Keratinocyte (primary cell): ENCODE results near the gene TMEM144.

Experiments
- EZH2 ChIP-seq: IDR thresholded peaks from one replicate; pipeline ENCODE4 v1.6.1; 2012; ENCODE audit warnings: inconsistent platforms, mild to moderate bottlenecking, low read length, moderate library complexity
- TF ChIP-seq, protein P1 (sequence below), 3 experiments: IDR thresholded peaks in 1 of 3; conservative IDR thresholded peaks in 1 of 3; optimal IDR thresholded peaks in 1 of 3; 2 replicates in 2 of 3; 3 replicates in 1 of 3; pipeline versions ENCODE3 to v1.5.1; 2011; ENCODE audit warnings: low read length in 3 of 3, mild to moderate bottlenecking in 3 of 3, moderate library complexity in 2 of 3, control low read depth in 1 of 3, inconsistent platforms in 1 of 3; ENCODE audit not compliant: insufficient read depth in 2 of 3; ENCODE audit errors: extremely low read depth in 1 of 3

DNA sequence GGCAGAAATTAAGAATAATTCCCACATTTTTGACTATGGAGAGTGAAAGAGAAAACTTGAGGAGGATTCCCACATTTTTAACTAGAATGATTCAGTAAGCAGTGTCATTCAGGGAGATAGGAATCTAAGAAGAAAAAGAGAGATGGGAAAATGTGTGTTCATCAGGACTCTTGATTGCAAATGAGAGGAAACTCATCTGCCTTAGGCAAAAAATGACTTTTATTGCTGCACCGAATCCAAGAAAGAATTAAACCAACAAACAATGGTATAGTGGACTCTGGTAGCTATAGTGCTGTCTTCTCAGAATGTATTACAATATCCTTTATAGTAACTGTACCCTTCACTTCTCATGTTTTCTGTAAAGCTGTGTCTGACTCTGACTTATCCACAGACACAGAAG, 15.0 kb upstream of the TMEM144 start:
- TF ChIP-seq, protein P1, sequence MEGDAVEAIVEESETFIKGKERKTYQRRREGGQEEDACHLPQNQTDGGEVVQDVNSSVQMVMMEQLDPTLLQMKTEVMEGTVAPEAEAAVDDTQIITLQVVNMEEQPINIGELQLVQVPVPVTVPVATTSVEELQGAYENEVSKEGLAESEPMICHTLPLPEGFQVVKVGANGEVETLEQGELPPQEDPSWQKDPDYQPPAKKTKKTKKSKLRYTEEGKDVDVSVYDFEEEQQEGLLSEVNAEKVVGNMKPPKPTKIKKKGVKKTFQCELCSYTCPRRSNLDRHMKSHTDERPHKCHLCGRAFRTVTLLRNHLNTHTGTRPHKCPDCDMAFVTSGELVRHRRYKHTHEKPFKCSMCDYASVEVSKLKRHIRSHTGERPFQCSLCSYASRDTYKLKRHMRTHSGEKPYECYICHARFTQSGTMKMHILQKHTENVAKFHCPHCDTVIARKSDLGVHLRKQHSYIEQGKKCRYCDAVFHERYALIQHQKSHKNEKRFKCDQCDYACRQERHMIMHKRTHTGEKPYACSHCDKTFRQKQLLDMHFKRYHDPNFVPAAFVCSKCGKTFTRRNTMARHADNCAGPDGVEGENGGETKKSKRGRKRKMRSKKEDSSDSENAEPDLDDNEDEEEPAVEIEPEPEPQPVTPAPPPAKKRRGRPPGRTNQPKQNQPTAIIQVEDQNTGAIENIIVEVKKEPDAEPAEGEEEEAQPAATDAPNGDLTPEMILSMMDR (optimal IDR thresholded peaks at IDR 0.05 in 1 of 3, IDR thresholded peaks at IDR 0.05 in 1 of 3, conservative IDR thresholded peaks at IDR 0.05 in 1 of 3; ENCODE audit: extremely low read depth in 1 of 3, insufficient read depth in 2 of 3, low read length in 3 of 3), result no peak
- no peak for TF ChIP-seq EZH2
